RWPE2 (cell line): ENCODE measurements around the gene EXOSC9.

Experiments used
- ATAC-seq: fragments of 200-7000 bp; cut with Tn5 transposase; 3 replicates; pipeline ENCODE4 v1.9.1; 2021; ENCODE audit warnings: low read depth
- DNase-seq: peaks from one replicate; pipeline ENCODE4 v3.0.0-alpha.2; 2020; ENCODE audit warnings: low spot score
- H3K27ac ChIP-seq: fragments of 450-650 bp; 2 replicates; pipeline ENCODE4 v1.5.1; 2017; ENCODE audit warnings: mild to moderate bottlenecking; ENCODE audit not compliant: poor library complexity, severe bottlenecking
- H3K27me3 ChIP-seq: fragments of 250-450 bp; sonication (Bioruptor Pico); 2 replicates; pipeline ENCODE4 v1.5.1; 2021; ENCODE audit warnings: mild to moderate bottlenecking, moderate library complexity; ENCODE audit not compliant: insufficient read depth, poor library complexity, severe bottlenecking
- H3K36me3 ChIP-seq: fragments of 250-450 bp; sonication (Bioruptor Pico); 2 replicates; pipeline ENCODE4 v1.5.1; 2020; ENCODE audit warnings: low read depth, mild to moderate bottlenecking, moderate library complexity
- H3K4me1 ChIP-seq: fragments of 250-450 bp; sonication (Bioruptor Pico); 2 replicates; pipeline ENCODE4 v1.5.1; 2021; ENCODE audit warnings: mild to moderate bottlenecking, moderate library complexity; ENCODE audit not compliant: insufficient read depth, poor library complexity, severe bottlenecking
- H3K4me3 ChIP-seq: fragments of 250-450 bp; sonication (Bioruptor Pico); 2 replicates; pipeline ENCODE4 v1.5.1; 2021; ENCODE audit warnings: mild to moderate bottlenecking, moderate library complexity; ENCODE audit not compliant: severe bottlenecking
- H3K9me3 ChIP-seq: fragments of 250-450 bp; sonication (Bioruptor Pico); 2 replicates; pipeline ENCODE4 v1.5.1; 2021; ENCODE audit warnings: mild to moderate bottlenecking, moderate library complexity; ENCODE audit not compliant: severe bottlenecking
- CTCF ChIP-seq: fragments of 450-650 bp; IDR thresholded peaks from one replicate; pipeline ENCODE4 v1.5.1; 2017; ENCODE audit warnings: mild to moderate bottlenecking, moderate library complexity; ENCODE audit not compliant: poor library complexity, severe bottlenecking

The EXOSC9 gene

GRCh38 chr4:121824950-121825349 is 23.8 kb downstream of the EXOSC9 start:
- no peaks in the 10 kb centered on the region for H3K9me3 ChIP-seq
- peaks cover 19% of the 10 kb centered on the region for H3K4me1 ChIP-seq
- H3K27ac ChIP-seq: no peak overlapping the region
- H3K27me3 ChIP-seq: no peaks in the 10 kb centered on the region
- H3K4me3 ChIP-seq: no peak overlapping the region
- no peak for TF ChIP-seq CTCF
- DNase-seq: no peak
- ATAC-seq: no peak
- H3K36me3 ChIP-seq: peaks cover 47% of the 10 kb centered on the region

GRCh38 chr4:121827853-121828252 is 26.7 kb downstream of the EXOSC9 start:
- Histone ChIP-seq H3K27ac (no peak overlapping the region), H3K36me3 (peaks cover 40% of the 10 kb centered on the region), H3K4me1 (peaks cover 10% of the 10 kb centered on the region), H3K27me3 (no peaks in the 10 kb centered on the region), H3K9me3 (no peaks in the 10 kb centered on the region), H3K4me3 (no peak overlapping the region)
- DNase-seq (no peak), ATAC-seq (no peak)
- no peak for TF ChIP-seq CTCF

GRCh38 chr4:121829511-121829910 is 28.4 kb downstream of the EXOSC9 start:
- no peak for DNase-seq
- no peaks in the 10 kb centered on the region for H3K9me3 ChIP-seq

GRCh38 chr4:121838136-121838535 is 37.0 kb downstream of the EXOSC9 start:
- Histone ChIP-seq H3K27ac (no peak overlapping the region), H3K9me3 (no peaks in the 10 kb centered on the region), H3K4me1 (no peaks in the 10 kb centered on the region), H3K36me3 (peaks cover 54% of the 10 kb centered on the region), H3K4me3 (no peak overlapping the region), H3K27me3 (no peaks in the 10 kb centered on the region)
- no peak for ATAC-seq
- DNase-seq: no peak
- TF ChIP-seq CTCF: no peak

More at GRCh38 chr4:121829511-121829910, 28.4 kb downstream of the EXOSC9 start:
- H3K4me3 ChIP-seq: no peak overlapping the region
- ATAC-seq: no peak
- no peaks in the 10 kb centered on the region for H3K27me3 ChIP-seq
- TF ChIP-seq CTCF: no peak
- no peak overlapping the region for H3K27ac ChIP-seq
- peaks cover 57% of the 10 kb centered on the region for H3K36me3 ChIP-seq
- peaks cover 6% of the 10 kb centered on the region for H3K4me1 ChIP-seq

GRCh38 chr4:121842862-121843261 is 41.7 kb downstream of the EXOSC9 start:
- peaks cover 59% of the 10 kb centered on the region for H3K36me3 ChIP-seq
- H3K27me3 ChIP-seq: no peaks in the 10 kb centered on the region
- DNase-seq: no peak
- no peak for ATAC-seq
- no peak overlapping the region for H3K4me3 ChIP-seq
- no peak for TF ChIP-seq CTCF
- no peak overlapping the region for H3K27ac ChIP-seq
- H3K9me3 ChIP-seq: no peaks in the 10 kb centered on the region
- H3K4me1 ChIP-seq: no peaks in the 10 kb centered on the region
